Vagina (tissue), 2 donors: ENCODE measurements around the gene PDE7B. TPM values are rescaled to one million over a fixed set of nuclear protein-coding genes. Genes with fewer than 3 reads are reported as not detected.

ENCODE experiments used
- DNase-seq, 2 donors: peaks; one replicate each; pipeline ENCODE4 v3.0.0-alpha.2; 2017; ENCODE audit errors: extremely low spot score in 2 of 2
- H3K27ac ChIP-seq: fragments of 200-600 bp; sonication (generic); one replicate; pipeline ENCODE4 v1.5.1; 2019
- H3K27me3 ChIP-seq: fragments of 200-600 bp; sonication (generic); one replicate; pipeline ENCODE4 v1.5.1; 2019
- H3K36me3 ChIP-seq, 2 donors: fragments of 200-600 bp; sonication (generic); one replicate each; pipeline ENCODE4 v1.5.1; 2017 to 2019
- H3K4me1 ChIP-seq: fragments of 200-600 bp; sonication (generic); one replicate; pipeline ENCODE4 v1.5.1; 2019
- H3K4me3 ChIP-seq, 2 donors: fragments of 200-600 bp; sonication (generic); 1 replicate in 1 of 2; 2 replicates in 1 of 2; pipeline ENCODE4 v1.5.1; 2016 to 2019
- H3K9me3 ChIP-seq: fragments of 200-600 bp; sonication (generic); one replicate; pipeline ENCODE4 v1.5.1; 2019
- POLR2A ChIP-seq, 2 donors: fragments of 450-650 bp; IDR thresholded peaks; one replicate each; pipeline ENCODE4 v1.6.1; 2017; ENCODE audit warnings: antibody characterized with exemption in 2 of 2, mild to moderate bottlenecking in 2 of 2, moderate library complexity in 2 of 2
- POLR2AphosphoS5 ChIP-seq, 2 donors: sonication (generic); formaldehyde crosslinking; IDR thresholded peaks; one replicate each; pipeline ENCODE4 v1.9.0; 2017; ENCODE audit warnings: antibody characterized with exemption in 2 of 2, mild to moderate bottlenecking in 2 of 2, low read depth in 1 of 2; ENCODE audit not compliant: insufficient read depth in 1 of 2
- intact Hi-C: fragments of 100-400 bp; cut with DNase I; formaldehyde crosslinking; loops from one replicate; pipeline ENCODE4 v1.15.1; 2023
- total RNA-seq: library from RNA; depleted of rRNA; stranded (reverse); fragments of >200 nt; gene quantifications from one replicate; pipeline ENCODE4 v1.2.3, GENCODE V29; 2016
- TF ChIP-seq, protein P1 (sequence below), 3 experiments: fragments of 450-650 bp in 2 of 3; fragments of 200-600 bp in 1 of 3; sonication (generic) in 1 of 3; IDR thresholded peaks; one replicate each; pipeline ENCODE4 v1.5.1; 2017 to 2019; ENCODE audit warnings: antibody characterized with exemption in 3 of 3, mild to moderate bottlenecking in 2 of 3, moderate library complexity in 2 of 3

The PDE7B gene
- total RNA-seq, 1 donor from 2014 or later: 6.9 TPM

DNA sequence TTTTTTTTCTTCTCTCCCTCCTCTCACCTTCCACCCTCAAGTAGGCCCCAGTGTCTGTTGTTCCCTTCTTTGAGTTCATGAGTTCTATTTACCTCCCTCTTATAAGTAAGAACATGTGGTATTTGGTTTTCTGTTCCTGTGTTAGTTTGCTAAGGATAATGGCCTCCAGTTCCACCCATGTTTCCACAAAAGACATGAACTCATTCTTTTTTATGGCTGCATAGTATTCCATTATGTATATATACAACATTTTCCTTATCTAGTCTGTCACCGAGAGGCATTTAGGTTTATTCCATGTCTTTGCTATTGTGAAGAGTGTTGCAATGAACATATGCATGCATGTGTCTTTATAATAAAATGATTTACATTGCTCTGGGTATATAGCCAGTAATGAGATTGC is 147.9 kb downstream of the PDE7B start:
- H3K36me3 ChIP-seq: no peaks in the 10 kb centered on the region
- TF ChIP-seq POLR2A (IDR thresholded peaks at IDR 0.05) (no peak), POLR2AphosphoS5 (IDR thresholded peaks at IDR 0.05; ENCODE audit: insufficient read depth in 1 of 2, low read depth in 1 of 2) (no peak)
- TF ChIP-seq, protein P1, sequence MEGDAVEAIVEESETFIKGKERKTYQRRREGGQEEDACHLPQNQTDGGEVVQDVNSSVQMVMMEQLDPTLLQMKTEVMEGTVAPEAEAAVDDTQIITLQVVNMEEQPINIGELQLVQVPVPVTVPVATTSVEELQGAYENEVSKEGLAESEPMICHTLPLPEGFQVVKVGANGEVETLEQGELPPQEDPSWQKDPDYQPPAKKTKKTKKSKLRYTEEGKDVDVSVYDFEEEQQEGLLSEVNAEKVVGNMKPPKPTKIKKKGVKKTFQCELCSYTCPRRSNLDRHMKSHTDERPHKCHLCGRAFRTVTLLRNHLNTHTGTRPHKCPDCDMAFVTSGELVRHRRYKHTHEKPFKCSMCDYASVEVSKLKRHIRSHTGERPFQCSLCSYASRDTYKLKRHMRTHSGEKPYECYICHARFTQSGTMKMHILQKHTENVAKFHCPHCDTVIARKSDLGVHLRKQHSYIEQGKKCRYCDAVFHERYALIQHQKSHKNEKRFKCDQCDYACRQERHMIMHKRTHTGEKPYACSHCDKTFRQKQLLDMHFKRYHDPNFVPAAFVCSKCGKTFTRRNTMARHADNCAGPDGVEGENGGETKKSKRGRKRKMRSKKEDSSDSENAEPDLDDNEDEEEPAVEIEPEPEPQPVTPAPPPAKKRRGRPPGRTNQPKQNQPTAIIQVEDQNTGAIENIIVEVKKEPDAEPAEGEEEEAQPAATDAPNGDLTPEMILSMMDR (IDR thresholded peaks at IDR 0.05): no peak
- intact Hi-C loops: no loop called here
- no peaks in the 10 kb centered on the region for H3K27me3 ChIP-seq
- no peak for DNase-seq
- no peaks in the 10 kb centered on the region for H3K4me1 ChIP-seq
- no peak overlapping the region for H3K27ac ChIP-seq
- no peak overlapping the region for H3K4me3 ChIP-seq
- H3K9me3 ChIP-seq: no peaks in the 10 kb centered on the region

DNA sequence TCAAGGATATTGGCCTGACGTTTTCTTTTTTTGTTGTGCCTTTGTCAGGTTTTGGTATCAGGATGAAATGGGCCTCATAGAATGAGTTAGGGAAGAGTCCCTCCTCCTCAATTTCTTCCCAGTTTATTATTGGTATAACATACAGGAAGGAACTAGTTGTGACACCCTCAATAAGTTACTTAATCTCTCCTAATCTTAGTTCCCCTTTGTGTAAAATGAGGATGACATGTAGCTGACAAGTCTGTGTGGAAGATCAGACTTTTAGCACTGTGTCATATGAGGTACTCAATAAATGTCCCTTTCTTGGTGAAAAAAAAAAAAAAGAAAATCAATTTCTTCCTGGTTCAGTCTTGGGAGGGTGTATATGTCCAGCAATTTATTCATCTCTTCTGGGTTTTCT is 155.8 kb downstream of the PDE7B start:
- TF ChIP-seq POLR2AphosphoS5 (IDR thresholded peaks at IDR 0.05; ENCODE audit: insufficient read depth in 1 of 2, low read depth in 1 of 2) (no peak), POLR2A (IDR thresholded peaks at IDR 0.05) (no peak)
- TF ChIP-seq, protein P1 (IDR thresholded peaks at IDR 0.05): no peak
- Histone ChIP-seq H3K36me3 (no peaks in the 10 kb centered on the region), H3K4me3 (no peak overlapping the region), H3K4me1 (no peaks in the 10 kb centered on the region), H3K27ac (no peak overlapping the region), H3K9me3 (no peaks in the 10 kb centered on the region), H3K27me3 (no peaks in the 10 kb centered on the region)
- no peak for DNase-seq
- intact Hi-C loops: no loop called here

DNA sequence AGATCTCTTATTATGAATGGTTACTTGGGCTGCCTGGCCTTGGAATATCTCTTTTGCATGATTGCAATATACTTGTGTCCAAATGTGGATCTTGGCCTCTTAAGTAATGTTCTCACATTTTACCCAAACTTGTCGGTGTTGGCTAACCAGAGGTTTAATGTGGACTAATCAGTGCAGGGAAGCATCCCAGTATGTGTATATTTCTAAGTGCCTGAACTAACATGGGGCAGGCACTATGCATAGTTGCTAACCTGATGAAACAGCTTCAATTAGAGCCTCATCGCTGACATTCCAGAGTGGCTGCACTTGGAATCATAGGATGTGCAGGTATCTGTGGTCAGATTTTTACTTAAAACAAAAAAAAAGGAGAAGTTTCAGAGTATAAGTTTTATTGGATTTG is 160.0 kb downstream of the PDE7B start:
- Histone ChIP-seq H3K4me3 (no peak overlapping the region), H3K27ac (no peak overlapping the region), H3K36me3 (no peaks in the 10 kb centered on the region), H3K27me3 (no peaks in the 10 kb centered on the region), H3K9me3 (no peaks in the 10 kb centered on the region), H3K4me1 (no peaks in the 10 kb centered on the region)
- TF ChIP-seq POLR2A (IDR thresholded peaks at IDR 0.05) (no peak), POLR2AphosphoS5 (IDR thresholded peaks at IDR 0.05; ENCODE audit: insufficient read depth in 1 of 2, low read depth in 1 of 2) (no peak)
- TF ChIP-seq, protein P1 (IDR thresholded peaks at IDR 0.05): no peak
- intact Hi-C loops: no loop called here
- DNase-seq: no peak

DNA sequence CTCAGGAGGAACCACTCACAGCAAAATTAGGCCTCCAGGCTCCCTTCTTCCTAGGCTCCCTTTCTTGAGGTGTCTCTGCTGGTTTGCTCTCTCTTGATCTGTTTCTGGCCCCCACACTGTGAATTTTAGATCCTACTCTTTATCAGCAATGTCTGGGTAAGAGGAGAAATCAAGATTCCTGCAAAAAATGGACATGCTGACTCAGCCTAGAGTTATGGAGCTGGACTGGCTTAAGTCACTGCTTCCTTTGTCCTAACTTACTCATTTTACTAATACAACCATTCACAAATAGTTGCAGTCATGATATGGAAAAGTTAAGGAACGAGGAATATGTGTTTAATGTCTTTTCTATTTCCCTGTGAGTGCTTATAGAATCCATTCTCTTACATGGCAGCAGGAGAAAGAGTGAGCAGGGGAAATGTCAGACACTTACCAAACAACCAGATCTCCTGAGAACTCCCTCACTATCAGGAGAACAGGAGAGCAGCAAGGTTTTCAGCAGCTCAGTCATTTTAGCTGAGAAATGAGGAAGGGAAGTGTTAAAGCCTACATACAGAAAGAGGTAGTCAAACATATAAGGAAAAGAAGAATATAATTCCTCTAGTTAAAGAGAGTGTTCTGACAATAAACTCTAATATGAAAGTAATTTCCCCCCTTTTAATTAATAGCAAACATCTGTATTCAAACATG is 160.8 kb downstream of the PDE7B start:
- no peaks in the 10 kb centered on the region for H3K27me3 ChIP-seq

DNA sequence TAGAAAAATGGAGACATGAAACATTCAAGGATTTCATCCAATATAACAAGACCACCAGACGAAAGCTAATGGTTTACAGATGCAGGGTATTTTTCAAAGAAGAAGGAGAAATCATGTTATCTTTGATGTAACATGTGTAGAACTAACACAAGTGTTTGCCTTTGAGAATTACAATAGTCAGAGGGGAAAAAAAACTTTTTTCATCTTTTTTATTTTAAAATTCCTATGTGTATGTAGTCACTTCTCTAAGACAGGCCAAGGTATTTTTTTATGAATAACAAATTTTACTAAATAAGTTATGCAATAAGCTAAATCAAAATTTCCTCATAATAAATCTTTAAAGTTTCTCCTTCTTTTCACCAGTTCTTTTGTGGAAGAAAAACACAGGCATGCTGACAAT is 161.4 kb downstream of the PDE7B start:
- H3K36me3 ChIP-seq: no peaks in the 10 kb centered on the region
- H3K27me3 ChIP-seq: no peaks in the 10 kb centered on the region
- intact Hi-C loops: no loop called here
- no peak for TF ChIP-seq POLR2A (IDR thresholded peaks at IDR 0.05)
- TF ChIP-seq POLR2AphosphoS5 (IDR thresholded peaks at IDR 0.05; ENCODE audit: insufficient read depth in 1 of 2, low read depth in 1 of 2): no peak
- TF ChIP-seq, protein P1 (IDR thresholded peaks at IDR 0.05): no peak
- H3K4me3 ChIP-seq: no peak overlapping the region
- no peak overlapping the region for H3K27ac ChIP-seq
- H3K4me1 ChIP-seq: no peaks in the 10 kb centered on the region
- DNase-seq: no peak
- no peaks in the 10 kb centered on the region for H3K9me3 ChIP-seq

More for the DNA sequence above, 160.8 kb downstream of the PDE7B start:
- Histone ChIP-seq H3K36me3 (no peaks in the 10 kb centered on the region), H3K27ac (no peak overlapping the region), H3K4me3 (no peak overlapping the region), H3K4me1 (no peaks in the 10 kb centered on the region), H3K9me3 (no peaks in the 10 kb centered on the region)
- no peak for DNase-seq
- TF ChIP-seq POLR2A (IDR thresholded peaks at IDR 0.05) (no peak), POLR2AphosphoS5 (IDR thresholded peaks at IDR 0.05; ENCODE audit: insufficient read depth in 1 of 2, low read depth in 1 of 2) (no peak)
- TF ChIP-seq, protein P1 (IDR thresholded peaks at IDR 0.05): no peak
- intact Hi-C loops: no loop called here
